ENCODE measurements around the gene ZNF512. TPM values are rescaled to one million over a fixed set of nuclear protein-coding genes. Genes with fewer than 3 reads are reported as not detected.

ZNF512 gene
- total and polyA plus RNA-seq, 2 experiments from 2014 or later: 20.7 to 38.6 TPM

GRCh38 chr2:27572439-27572838 lies 10.4 kb upstream of the ZNF512 start:
- Histone ChIP-seq H3K36me3 (no peaks in the 10 kb centered on the region), H3K27me3 (no peaks in the 10 kb centered on the region), H3K9me3 (ENCODE audit: low read depth) (no peaks in the 10 kb centered on the region), H3K4me3 (no peak overlapping the region), H3K27ac (no peak overlapping the region), H3K4me1 (ENCODE audit: low read depth) (no peaks in the 10 kb centered on the region)
- no peak for DNase-seq (ENCODE audit: low read depth in 1 of 2, low spot score in 1 of 2)
- TF ChIP-seq, protein P1, sequence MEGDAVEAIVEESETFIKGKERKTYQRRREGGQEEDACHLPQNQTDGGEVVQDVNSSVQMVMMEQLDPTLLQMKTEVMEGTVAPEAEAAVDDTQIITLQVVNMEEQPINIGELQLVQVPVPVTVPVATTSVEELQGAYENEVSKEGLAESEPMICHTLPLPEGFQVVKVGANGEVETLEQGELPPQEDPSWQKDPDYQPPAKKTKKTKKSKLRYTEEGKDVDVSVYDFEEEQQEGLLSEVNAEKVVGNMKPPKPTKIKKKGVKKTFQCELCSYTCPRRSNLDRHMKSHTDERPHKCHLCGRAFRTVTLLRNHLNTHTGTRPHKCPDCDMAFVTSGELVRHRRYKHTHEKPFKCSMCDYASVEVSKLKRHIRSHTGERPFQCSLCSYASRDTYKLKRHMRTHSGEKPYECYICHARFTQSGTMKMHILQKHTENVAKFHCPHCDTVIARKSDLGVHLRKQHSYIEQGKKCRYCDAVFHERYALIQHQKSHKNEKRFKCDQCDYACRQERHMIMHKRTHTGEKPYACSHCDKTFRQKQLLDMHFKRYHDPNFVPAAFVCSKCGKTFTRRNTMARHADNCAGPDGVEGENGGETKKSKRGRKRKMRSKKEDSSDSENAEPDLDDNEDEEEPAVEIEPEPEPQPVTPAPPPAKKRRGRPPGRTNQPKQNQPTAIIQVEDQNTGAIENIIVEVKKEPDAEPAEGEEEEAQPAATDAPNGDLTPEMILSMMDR (IDR thresholded peaks at IDR 0.05; ENCODE audit: low read depth, low read length): no peak

GRCh38 chr2:27572998-27573429 lies 9.8 kb upstream of the ZNF512 start:
- no peak for DNase-seq (ENCODE audit: low read depth in 1 of 2, low spot score in 1 of 2)
- no peak overlapping the region for H3K4me3 ChIP-seq
- TF ChIP-seq, protein P1 (IDR thresholded peaks at IDR 0.05; ENCODE audit: low read depth, low read length): no peak

DNA sequence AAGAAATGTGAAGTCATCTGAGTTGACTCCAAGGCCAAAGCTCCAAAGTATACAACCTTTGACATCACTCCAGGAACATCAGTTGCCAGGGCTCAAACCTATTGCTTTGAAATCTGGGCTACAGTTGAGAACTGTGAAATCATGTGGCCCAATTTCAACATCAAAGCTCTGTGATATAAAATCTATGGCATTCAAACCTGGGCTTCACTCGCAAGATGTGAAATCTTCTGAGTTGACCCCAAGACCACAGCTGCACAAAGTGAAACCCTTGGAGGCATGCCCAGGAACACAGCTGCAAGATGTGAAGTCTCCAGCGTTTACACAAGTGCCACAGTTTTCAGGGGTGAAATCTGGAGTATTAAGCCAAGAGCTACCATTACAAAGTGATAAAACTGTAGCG lies 9.4 kb upstream of the ZNF512 start:
- Histone ChIP-seq H3K4me1 (ENCODE audit: low read depth) (no peaks in the 10 kb centered on the region), H3K9me3 (ENCODE audit: low read depth) (no peaks in the 10 kb centered on the region), H3K36me3 (no peaks in the 10 kb centered on the region), H3K27ac (no peak overlapping the region), H3K4me3 (no peak overlapping the region), H3K27me3 (no peaks in the 10 kb centered on the region)
- TF ChIP-seq, protein P1 (IDR thresholded peaks at IDR 0.05; ENCODE audit: low read depth, low read length): no peak
- DNase-seq (ENCODE audit: low read depth in 1 of 2, low spot score in 1 of 2): peak in 1 of 2 donors; percentile 81

More at GRCh38 chr2:27572998-27573429, 9.8 kb upstream of the ZNF512 start:
- Histone ChIP-seq H3K4me1 (ENCODE audit: low read depth) (no peaks in the 10 kb centered on the region), H3K27ac (no peak overlapping the region), H3K27me3 (no peaks in the 10 kb centered on the region), H3K9me3 (ENCODE audit: low read depth) (no peaks in the 10 kb centered on the region), H3K36me3 (no peaks in the 10 kb centered on the region)

DNA sequence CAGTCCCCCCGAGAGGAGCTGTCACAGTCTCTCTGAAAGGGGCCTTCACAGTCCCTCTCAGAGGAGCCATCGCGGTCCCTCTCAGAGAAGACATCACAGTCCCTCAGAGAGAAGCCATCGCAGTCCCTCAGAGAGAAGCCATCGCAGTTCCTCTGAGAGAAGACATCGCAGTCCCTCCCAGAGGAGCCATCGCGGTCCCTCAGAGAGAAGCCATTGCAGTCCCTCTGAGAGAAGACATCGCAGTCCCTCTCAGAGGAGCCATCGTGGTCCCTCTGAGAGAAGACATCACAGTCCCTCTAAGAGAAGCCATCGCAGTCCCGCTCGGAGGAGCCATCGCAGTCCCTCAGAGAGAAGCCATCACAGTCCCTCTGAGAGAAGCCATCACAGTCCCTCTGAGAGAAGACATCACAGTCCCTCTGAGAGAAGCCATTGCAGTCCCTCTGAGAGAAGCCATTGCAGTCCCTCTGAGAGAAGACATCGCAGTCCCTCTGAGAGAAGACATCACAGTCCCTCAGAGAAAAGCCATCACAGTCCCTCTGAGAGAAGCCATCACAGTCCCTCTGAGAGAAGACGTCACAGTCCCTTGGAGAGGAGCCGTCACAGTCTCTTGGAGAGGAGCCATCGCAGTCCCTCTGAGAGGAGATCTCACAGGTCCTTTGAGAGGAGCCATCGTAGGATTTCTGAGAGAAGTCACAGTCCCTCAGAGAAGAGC lies 1.3 kb upstream of the ZNF512 start:
- H3K4me1 ChIP-seq (ENCODE audit: low read depth): peaks cover 3% of the 10 kb centered on the region
- H3K4me3 ChIP-seq: no peak overlapping the region
- TF ChIP-seq, protein P1 (IDR thresholded peaks at IDR 0.05; ENCODE audit: low read depth, low read length): no peak
- no peaks in the 10 kb centered on the region for H3K9me3 ChIP-seq (ENCODE audit: low read depth)
- H3K36me3 ChIP-seq: no peaks in the 10 kb centered on the region
- no peak overlapping the region for H3K27ac ChIP-seq
- no peaks in the 10 kb centered on the region for H3K27me3 ChIP-seq
- no peak for DNase-seq (ENCODE audit: low read depth in 1 of 2, low spot score in 1 of 2)

- Histone ChIP-seq H3K4me3 (peak overlapping the region; percentile 72), H3K4me1 (ENCODE audit: low read depth) (peaks cover 3% of the 10 kb centered on the region), H3K27ac (no peak overlapping the region), H3K9me3 (ENCODE audit: low read depth) (no peaks in the 10 kb centered on the region), H3K36me3 (no peaks in the 10 kb centered on the region), H3K27me3 (no peaks in the 10 kb centered on the region)
- DNase-seq (ENCODE audit: low read depth in 1 of 2, low spot score in 1 of 2): no peak
- TF ChIP-seq, protein P1 (IDR thresholded peaks at IDR 0.05; ENCODE audit: low read depth, low read length): no peak
Observed at GRCh38 chr2:27582129-27582694, 630 bp upstream of the ZNF512 start.
